ENCODE measurements around the gene PDE2A. TPM values are rescaled to one million over a fixed set of nuclear protein-coding genes. Genes with fewer than 3 reads are reported as not detected.

The PDE2A gene
- total RNA-seq, 2 experiments from 2014 or later = 0.40 to 0.48 TPM

GRCh38 chr11:72658989-72659640 is 15.1 kb downstream of the PDE2A start:
- Mint-ChIP-seq H3K27me3 (peaks cover 8% of the 10 kb centered on the region), H3K9me3 (no peaks in the 10 kb centered on the region), H3K27ac (no peak overlapping the region), H3K36me3 (ENCODE audit: low read depth) (no peaks in the 10 kb centered on the region), H3K4me1 (no peaks in the 10 kb centered on the region), H3K4me3 (no peak overlapping the region)
- CTCF ChIA-PET = interaction anchor here (1.0 kb wide), 1 partner anchor 9 kb away, joined by 4 read pairs; no protein-coding TSS in a partner anchor
- POLR2A ChIA-PET = no interaction called here
- no peak for DNase-seq

- Mint-ChIP-seq H3K4me3 (no peak overlapping the region), H3K36me3 (ENCODE audit: low read depth) (no peaks in the 10 kb centered on the region), H3K9me3 (no peaks in the 10 kb centered on the region), H3K27ac (no peak overlapping the region), H3K27me3 (peaks cover 8% of the 10 kb centered on the region), H3K4me1 (no peaks in the 10 kb centered on the region)
- no peak for DNase-seq
- ChIA-PET CTCF (interaction anchor here (1.0 kb wide), 1 partner anchor 66 kb away, joined by 3 read pairs; no protein-coding TSS in a partner anchor), POLR2A (no interaction called here)
These were observed 16.7 kb downstream of the PDE2A start for GRCh38 chr11:72657411-72658100.

- ChIA-PET CTCF (no interaction called here), POLR2A (no interaction called here)
- no peak for DNase-seq
- H3K4me3 Mint-ChIP-seq = no peak overlapping the region
- no peaks in the 10 kb centered on the region for H3K4me1 Mint-ChIP-seq
- no peak overlapping the region for H3K27ac Mint-ChIP-seq
- peaks cover 8% of the 10 kb centered on the region for H3K27me3 Mint-ChIP-seq
- H3K9me3 Mint-ChIP-seq = no peaks in the 10 kb centered on the region
- H3K36me3 Mint-ChIP-seq (ENCODE audit: low read depth) = no peaks in the 10 kb centered on the region
These were observed 18.2 kb downstream of the PDE2A start for GRCh38 chr11:72655896-72656464.

- no peak overlapping the region for H3K27ac Mint-ChIP-seq
These were observed 19.2 kb downstream of the PDE2A start for GRCh38 chr11:72655014-72655413.

DNA sequence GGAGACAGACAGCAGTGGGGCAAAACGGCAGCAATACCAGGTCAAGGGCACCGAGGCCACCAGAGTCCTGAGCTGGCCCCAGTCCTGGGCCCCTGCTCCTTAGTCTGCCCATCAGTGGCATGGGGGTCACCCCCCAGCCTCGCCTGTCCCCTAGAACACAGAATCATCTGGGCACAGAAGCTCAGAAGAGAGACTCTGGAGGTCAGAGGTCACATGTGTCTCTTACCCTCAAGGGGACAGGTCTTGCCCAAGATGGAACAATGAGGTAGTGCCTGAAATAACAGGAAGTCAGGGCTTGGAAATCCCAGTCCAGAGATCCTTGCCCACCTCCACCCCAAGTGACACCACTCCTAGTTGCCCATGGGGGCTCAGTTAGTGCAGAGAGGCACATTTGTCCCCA is 20.6 kb downstream of the PDE2A start:
- POLR2A ChIA-PET = no interaction called here
- Mint-ChIP-seq H3K27ac (no peak overlapping the region), H3K36me3 (ENCODE audit: low read depth) (no peaks in the 10 kb centered on the region), H3K4me1 (no peaks in the 10 kb centered on the region), H3K9me3 (no peaks in the 10 kb centered on the region), H3K4me3 (no peak overlapping the region), H3K27me3 (no peaks in the 10 kb centered on the region)
- DNase-seq = no peak
- CTCF ChIA-PET = interaction anchor here (1.1 kb wide), 1 partner anchor 10 kb away, joined by 4 read pairs; no protein-coding TSS in a partner anchor

More at GRCh38 chr11:72655014-72655413, 19.2 kb downstream of the PDE2A start:
- ChIA-PET CTCF (interaction anchor here (1.4 kb wide), 1 partner anchor 13 kb away, joined by 3 read pairs; no protein-coding TSS in a partner anchor), POLR2A (no interaction called here)
- no peak overlapping the region for H3K4me3 Mint-ChIP-seq
- no peak for DNase-seq
- peaks cover 4% of the 10 kb centered on the region for H3K27me3 Mint-ChIP-seq
- H3K9me3 Mint-ChIP-seq = no peaks in the 10 kb centered on the region
- no peaks in the 10 kb centered on the region for H3K36me3 Mint-ChIP-seq (ENCODE audit: low read depth)
- no peaks in the 10 kb centered on the region for H3K4me1 Mint-ChIP-seq

DNA sequence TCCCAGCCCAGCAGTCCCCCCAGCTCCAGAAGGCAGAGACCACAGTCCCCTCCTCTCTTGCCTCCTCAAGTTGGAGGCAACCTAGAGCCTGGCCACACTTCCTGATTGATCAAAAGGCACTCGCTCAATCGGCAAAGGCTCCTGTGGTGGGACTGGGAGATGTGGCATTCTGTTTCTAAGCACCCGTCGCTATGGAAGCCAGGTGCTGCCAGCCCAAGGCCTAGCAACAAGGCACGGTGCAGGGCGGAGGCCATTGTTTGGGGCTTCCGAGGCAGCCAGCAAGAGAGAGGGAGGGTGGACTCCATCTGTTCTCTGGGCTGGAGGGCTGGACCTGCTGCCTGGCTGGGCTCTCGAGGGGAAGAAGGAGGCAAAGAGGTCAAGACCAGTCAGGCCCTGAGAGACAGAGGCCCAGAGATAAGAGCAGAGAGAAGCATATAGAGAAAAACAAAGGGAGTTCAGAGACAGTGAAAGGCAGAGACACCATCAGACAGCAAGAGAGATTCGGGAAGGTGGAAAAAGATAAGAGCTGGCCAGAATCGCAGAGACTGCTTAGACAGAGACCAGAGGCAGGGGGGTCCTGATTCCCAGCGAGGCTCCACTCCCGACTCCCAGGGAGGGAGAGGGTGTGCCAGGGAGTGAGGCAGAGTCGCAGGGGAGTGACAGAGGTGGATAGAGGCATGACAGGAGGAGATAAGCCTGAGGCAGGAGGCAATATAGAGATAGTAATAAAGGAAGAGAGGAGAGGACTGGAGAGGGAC is 21.2 kb downstream of the PDE2A start:
- no peaks in the 10 kb centered on the region for H3K36me3 Mint-ChIP-seq (ENCODE audit: low read depth)

GRCh38 chr11:72652133-72652532 is 22.1 kb downstream of the PDE2A start:
- no peak overlapping the region for H3K4me3 Mint-ChIP-seq

More for the DNA sequence above, 21.2 kb downstream of the PDE2A start:
- H3K27ac Mint-ChIP-seq = no peak overlapping the region
- no peaks in the 10 kb centered on the region for H3K27me3 Mint-ChIP-seq
- DNase-seq = no peak
- no peaks in the 10 kb centered on the region for H3K4me1 Mint-ChIP-seq
- POLR2A ChIA-PET = no interaction called here
- no peaks in the 10 kb centered on the region for H3K9me3 Mint-ChIP-seq
- CTCF ChIA-PET = interaction anchor here (1.1 to 1.2 kb wide), 2 partner anchors 10 kb away, joined by 3 to 4 read pairs; no protein-coding TSS in a partner anchor
- H3K4me3 Mint-ChIP-seq = no peak overlapping the region

GRCh38 chr11:72649215-72649976 is 24.8 kb downstream of the PDE2A start:
- no peak for DNase-seq
- ChIA-PET POLR2A (no interaction called here), CTCF (interaction anchor here (0.7 to 1.2 kb wide), 2 partner anchors 19 to 58 kb away, joined by 3 to 4 read pairs; no protein-coding TSS in a partner anchor)
- Mint-ChIP-seq H3K27me3 (no peaks in the 10 kb centered on the region), H3K36me3 (ENCODE audit: low read depth) (no peaks in the 10 kb centered on the region), H3K9me3 (no peaks in the 10 kb centered on the region), H3K4me1 (no peaks in the 10 kb centered on the region), H3K27ac (no peak overlapping the region), H3K4me3 (no peak overlapping the region)

More at GRCh38 chr11:72652133-72652532, 22.1 kb downstream of the PDE2A start:
- H3K27ac Mint-ChIP-seq = no peak overlapping the region
- H3K27me3 Mint-ChIP-seq = no peaks in the 10 kb centered on the region
- no peak for DNase-seq
- H3K36me3 Mint-ChIP-seq (ENCODE audit: low read depth) = no peaks in the 10 kb centered on the region
- H3K9me3 Mint-ChIP-seq = no peaks in the 10 kb centered on the region
- no peaks in the 10 kb centered on the region for H3K4me1 Mint-ChIP-seq
- POLR2A ChIA-PET = no interaction called here
- CTCF ChIA-PET = interaction anchor here (1.2 to 1.5 kb wide), 2 partner anchors 9 to 30 kb away, joined by 3 to 4 read pairs; no protein-coding TSS in a partner anchor

- no peaks in the 10 kb centered on the region for H3K36me3 Mint-ChIP-seq (ENCODE audit: low read depth)
- H3K27ac Mint-ChIP-seq = no peak overlapping the region
- POLR2A ChIA-PET = no interaction called here
- CTCF ChIA-PET = no interaction called here
- no peaks in the 10 kb centered on the region for H3K9me3 Mint-ChIP-seq
- H3K4me3 Mint-ChIP-seq = no peak overlapping the region
- DNase-seq = no peak
- H3K27me3 Mint-ChIP-seq = peaks cover 5% of the 10 kb centered on the region
- no peaks in the 10 kb centered on the region for H3K4me1 Mint-ChIP-seq
These were observed 25.7 kb downstream of the PDE2A start for GRCh38 chr11:72648384-72649136.

DNA sequence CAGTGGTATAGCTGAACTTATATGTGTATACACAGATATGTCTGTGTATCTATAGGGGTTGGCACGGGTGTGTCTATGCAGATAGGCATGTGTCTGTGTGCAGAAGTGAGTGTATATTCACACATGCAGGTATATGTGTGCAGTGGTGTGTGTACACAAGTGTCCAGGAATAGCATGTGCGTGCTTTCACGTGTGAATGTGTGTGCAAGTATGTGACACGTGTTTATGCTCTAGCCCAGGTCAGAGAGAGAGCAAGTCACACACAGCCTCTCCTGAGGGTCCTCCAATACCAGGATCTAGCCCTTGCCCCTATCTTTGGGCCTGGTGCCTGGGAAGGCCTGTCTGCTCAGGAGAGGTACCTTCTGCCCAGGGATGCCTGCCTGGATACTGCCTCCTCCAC is 26.3 kb downstream of the PDE2A start:
- ChIA-PET CTCF (no interaction called here), POLR2A (no interaction called here)
- no peak overlapping the region for H3K4me3 Mint-ChIP-seq
- peaks cover 5% of the 10 kb centered on the region for H3K27me3 Mint-ChIP-seq
- H3K36me3 Mint-ChIP-seq (ENCODE audit: low read depth) = no peaks in the 10 kb centered on the region
- H3K9me3 Mint-ChIP-seq = no peaks in the 10 kb centered on the region
- H3K4me1 Mint-ChIP-seq = no peaks in the 10 kb centered on the region
- H3K27ac Mint-ChIP-seq = no peak overlapping the region
- DNase-seq = no peak

DNA sequence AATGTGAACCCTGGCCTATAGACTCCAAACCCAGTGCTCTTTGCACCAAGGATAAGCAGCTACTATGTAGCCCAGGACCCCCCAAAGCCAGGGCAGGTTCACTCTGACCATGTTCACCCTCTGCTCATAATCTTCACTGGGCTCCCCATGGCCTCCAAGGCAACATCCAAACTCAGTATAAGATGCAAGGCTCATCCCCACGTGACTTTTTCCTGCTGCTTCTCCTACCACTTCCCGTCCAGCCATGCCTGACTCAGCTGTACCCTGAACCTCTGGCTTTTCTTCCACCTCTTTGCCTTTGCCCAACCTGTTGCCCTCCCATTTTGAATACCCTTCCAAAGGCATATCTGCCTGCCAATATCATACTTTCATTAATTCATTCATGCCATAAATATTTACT is 27.8 kb downstream of the PDE2A start:
- Mint-ChIP-seq H3K27ac (no peak overlapping the region), H3K27me3 (peaks cover 5% of the 10 kb centered on the region), H3K36me3 (ENCODE audit: low read depth) (no peaks in the 10 kb centered on the region), H3K4me3 (no peak overlapping the region), H3K4me1 (no peaks in the 10 kb centered on the region), H3K9me3 (no peaks in the 10 kb centered on the region)
- CTCF ChIA-PET = interaction anchor here (1.1 kb wide), 1 partner anchor 38 kb away, joined by 3 read pairs; no protein-coding TSS in a partner anchor
- POLR2A ChIA-PET = no interaction called here
- no peak for DNase-seq
